Erythroblast (primary cell): Measurements from ENCODE around the gene CBX2.

Experiments
- GATA1 ChIP-seq: IDR thresholded peaks from 2 replicates; pipeline ENCODE4 v1.6.1; 2011; ENCODE audit warnings: low read depth, mild to moderate bottlenecking, control low read depth, low read length, moderate library complexity
- POLR2A ChIP-seq: IDR thresholded peaks from 2 replicates; pipeline ENCODE4 v1.6.1; 2011; ENCODE audit warnings: mild to moderate bottlenecking, low read length

DNA sequence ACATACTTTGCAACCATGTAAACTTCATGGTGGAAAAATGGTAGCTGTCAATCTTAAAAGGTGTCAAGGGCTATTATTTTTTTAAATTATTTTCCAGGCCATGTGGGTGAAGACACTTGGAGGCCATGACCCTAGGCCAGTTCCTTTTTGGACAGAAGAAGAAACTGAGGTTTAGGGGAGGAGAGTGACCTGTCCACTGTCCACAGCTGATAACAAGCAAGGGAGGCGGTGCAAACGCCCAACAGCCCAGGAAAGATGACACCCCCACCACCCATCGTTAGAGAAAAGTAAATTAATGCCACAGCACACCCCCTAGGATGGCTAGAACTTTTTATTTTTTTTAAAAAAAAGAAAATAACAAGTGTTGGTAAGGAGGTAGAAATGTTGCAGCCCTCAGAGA is 28.0 kb upstream of the CBX2 start:
- TF ChIP-seq POLR2A, result no peak
- no peak for TF ChIP-seq GATA1
